Measurements from ENCODE around the gene PROSER2. TPM values are rescaled to one million over a fixed set of nuclear protein-coding genes. Genes with fewer than 3 reads are reported as not detected.
"Not testable (repeated sequence)": the region's sequence is repeated elsewhere in the genome, so short reads cannot be mapped to it uniquely, and the experiment has no call there.

Gene PROSER2
- total RNA-seq, 1 donor from 2014 or later = 8.6 TPM

DNA sequence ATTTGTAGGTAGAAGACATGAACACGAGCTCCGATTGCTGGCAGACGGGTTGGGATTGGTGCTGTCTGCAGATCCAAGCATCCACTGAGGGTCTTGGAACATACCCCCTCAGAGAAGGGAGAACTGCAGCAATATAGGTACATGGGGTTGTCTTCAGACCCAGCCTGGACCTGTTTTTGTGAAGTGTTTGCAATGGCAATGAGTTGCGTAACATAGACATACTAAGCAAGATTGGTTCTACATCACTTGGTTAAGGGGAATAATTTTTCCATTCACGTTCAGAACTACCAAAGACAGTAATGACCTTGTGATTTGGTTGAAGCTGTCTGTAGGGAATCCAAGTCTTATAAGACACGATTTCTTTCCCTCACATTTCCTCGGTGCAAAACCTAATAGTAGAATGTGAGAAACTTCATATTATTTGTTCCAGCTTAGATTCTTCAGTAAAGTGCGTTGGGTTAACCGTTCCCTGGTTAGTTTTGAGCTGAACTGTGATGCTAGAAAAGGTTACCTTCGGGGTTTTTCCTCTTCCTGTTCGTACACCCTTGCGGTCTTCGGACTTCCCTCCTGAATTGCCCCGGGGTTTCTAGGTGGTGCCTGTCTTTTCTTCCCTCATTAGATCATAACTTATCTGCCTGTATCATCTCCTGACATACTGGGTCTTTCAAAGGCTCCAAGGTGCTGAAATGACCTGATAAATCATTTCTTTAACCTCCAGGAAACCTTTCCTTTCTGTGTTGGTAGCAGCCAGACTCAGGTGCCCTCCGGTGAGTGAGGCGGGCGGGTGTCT is 14.4 kb downstream of the PROSER2 start:
- DNase-seq = no peak

- DNase-seq = no peak
These were observed 15.2 kb downstream of the PROSER2 start for GRCh38 chr10:11838298-11838852.

- no peak for DNase-seq
These were observed 18.2 kb downstream of the PROSER2 start for GRCh38 chr10:11841375-11841774.

DNA sequence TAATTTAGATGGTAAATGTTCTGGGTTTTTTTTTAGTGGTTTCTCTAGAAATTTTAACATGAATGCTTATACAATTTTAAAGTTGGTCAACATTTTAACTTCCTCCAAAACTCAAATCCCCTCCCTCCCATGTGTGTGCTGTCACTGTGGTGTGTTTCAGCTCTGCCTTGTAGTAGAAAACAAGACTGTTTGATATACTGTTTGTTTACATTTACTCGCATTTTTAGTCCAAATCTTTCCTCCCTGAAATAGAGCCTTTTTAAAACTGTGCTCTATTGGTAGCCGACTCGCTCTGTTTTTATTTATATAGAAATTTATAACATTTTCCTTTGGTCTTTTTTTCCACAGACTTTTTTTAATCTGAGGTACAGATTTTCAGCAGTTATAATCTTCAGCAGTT is 19.3 kb downstream of the PROSER2 start:
- no peak for DNase-seq

DNA sequence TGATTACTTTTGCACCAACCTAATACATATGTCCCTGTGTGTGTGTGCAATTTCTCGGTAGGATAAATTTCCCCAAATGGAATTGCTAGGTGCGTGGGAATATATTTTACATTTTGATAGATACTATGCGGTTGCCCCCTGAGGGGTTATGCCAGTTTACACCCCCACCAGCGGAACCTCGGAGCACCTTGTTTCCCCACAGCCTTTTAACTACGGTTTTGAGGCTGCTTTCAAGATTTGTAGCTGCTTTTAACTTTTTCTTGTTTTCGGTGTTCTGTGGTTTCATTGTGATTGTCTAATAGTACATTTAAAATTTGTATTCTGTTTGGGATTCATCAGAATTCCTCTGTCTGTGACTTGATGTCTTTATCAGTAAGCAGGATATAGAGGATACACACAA is 22.0 kb downstream of the PROSER2 start:
- no peak for DNase-seq

DNA sequence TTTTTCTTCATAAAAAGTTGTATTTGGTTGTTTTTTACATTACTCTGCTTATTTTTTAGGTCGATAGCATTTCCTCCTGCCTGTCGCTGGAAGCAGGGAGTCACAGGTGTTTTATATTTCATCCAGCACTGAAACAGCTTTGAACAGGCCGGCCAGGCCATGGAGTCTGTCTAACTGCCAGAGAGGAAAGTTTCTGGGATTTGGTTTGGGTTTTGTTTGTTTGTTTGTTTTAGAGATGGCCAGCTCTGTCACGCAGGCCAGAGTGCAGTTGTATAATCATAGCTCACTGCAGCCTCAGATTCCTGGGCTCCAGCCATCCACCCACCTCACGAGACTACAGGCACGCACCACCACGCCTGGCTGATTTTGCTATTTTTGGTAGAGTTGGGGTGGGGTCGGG is 23.4 kb downstream of the PROSER2 start:
- no peak for DNase-seq

- DNase-seq = no peak
These were observed 26.1 kb downstream of the PROSER2 start for GRCh38 chr10:11849277-11849676.

DNA sequence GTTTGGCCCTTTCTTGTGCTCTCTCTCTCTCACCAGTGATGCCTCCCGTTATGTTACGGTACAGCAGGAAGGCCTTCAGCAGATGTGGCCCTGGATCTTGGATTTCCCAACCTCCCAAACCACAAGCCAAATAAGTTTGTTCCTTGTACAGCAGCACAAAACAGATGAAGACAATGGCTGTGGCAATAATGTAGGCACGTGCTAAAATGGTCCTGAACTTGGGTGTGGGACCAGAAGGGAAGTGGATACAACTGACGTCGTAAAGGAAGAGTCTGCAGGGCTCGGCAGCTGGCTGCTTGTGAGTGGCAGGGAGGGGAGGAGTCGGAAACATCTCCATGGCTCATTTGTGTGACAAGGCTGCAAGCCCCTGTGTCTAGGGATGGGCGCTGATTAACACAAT is 26.8 kb downstream of the PROSER2 start:
- DNase-seq = no peak

- DNase-seq = no peak
These were observed 28.8 kb downstream of the PROSER2 start for GRCh38 chr10:11851910-11852309.

DNA sequence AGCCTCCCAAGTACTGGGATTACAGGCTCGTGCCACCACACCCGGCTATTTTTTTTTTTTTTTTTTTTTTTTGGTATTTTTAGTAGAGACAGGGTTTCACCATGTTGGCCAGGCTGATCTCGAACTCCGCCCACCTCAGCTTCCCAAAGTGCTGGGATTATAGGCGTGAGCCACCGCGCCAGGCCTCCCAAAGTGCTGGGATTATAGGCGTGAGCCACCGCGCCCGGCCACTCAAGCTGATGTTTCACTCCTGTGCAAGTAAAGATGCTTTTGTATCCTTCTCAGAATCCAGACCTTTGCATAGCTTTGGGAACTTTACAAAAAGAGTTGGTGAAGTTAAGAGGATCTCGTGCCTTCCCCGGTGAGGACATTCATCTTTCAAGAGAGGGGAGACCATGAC is 29.5 kb downstream of the PROSER2 start:
- DNase-seq = not testable (repeated sequence)

DNA sequence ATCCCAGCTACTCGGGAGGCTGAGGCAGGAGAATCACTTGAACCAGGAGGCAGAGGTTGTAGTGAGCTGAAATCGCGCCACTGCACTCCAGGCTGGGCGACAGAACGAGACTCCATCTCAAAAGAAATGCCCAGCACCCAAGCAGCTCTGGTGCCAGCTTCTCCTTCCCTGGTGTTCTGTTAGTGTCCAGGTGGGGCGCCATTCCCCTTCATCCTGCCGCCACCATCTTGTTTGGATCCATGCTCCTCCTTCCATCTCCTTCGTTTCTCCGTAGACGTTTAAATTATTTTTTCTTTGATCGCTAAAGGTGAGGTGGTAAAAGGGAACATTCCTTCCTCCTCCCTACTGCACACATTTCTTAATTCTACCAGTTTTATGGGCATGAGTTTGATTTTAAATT is 30.3 kb downstream of the PROSER2 start:
- no peak for DNase-seq

- no peak for DNase-seq
These were observed 31.1 kb downstream of the PROSER2 start for GRCh38 chr10:11854301-11854700.

DNA sequence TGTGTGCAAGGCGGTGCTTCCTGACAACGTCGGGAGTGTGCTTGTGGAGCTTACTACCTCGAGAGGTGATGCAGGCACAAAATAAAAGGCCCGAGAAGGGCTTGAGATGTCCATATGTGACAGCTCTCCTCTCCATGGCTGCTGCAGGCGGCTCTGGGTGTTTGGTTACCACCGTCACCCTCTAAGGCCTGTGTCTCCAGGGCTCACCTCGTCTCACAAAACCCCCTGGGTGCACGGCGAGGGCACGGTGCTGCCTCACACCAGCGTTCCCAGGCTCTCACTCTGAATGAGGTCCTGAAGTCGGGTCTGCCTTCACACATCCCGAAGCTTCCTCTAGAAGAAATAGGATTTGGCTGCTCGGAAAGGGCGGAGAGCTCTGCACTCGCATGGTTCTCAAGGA is 32.9 kb downstream of the PROSER2 start:
- no peak for DNase-seq

- no peak for DNase-seq
These were observed 33.5 kb downstream of the PROSER2 start for GRCh38 chr10:11856678-11857077.

DNA sequence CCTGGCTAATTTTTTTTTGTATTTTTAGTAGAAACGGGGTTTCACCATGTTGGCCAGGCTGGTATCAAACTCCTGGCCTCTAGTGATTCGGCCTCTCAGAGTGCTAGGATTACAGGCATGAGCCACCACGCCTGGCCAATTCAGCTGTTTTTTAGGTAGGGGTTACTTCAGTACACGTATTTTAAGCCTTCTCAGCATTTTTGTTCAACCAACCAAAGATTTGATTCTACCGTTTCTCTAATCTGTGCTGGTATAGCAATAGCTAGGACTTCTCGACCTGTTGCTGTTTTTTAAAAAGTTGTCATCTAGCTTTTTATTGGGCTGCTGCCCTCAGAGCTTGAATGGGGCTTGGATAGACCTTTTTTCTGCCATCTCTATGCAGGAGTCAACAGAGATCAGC is 34.9 kb downstream of the PROSER2 start:
- no peak for DNase-seq

DNA sequence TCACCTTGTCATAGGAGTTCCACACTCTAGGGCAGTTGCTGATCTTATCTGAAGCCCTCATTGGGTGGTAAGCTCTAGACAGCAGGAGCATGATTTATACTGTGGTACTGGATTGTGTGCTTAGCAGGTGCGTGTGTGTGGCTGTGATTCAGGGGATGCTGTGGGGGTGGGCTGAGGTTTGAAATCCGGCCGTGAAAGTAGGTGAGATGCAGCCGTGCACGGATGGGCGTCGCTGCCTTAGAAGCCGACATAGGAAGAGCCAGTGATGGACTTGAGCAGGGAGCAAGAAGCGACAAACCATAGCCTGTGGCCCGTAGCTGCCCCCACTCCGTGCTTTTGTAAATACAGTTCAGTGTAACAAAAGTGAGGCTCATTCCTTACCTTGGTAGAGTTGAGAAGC is 38.2 kb downstream of the PROSER2 start:
- DNase-seq = no peak

DNA sequence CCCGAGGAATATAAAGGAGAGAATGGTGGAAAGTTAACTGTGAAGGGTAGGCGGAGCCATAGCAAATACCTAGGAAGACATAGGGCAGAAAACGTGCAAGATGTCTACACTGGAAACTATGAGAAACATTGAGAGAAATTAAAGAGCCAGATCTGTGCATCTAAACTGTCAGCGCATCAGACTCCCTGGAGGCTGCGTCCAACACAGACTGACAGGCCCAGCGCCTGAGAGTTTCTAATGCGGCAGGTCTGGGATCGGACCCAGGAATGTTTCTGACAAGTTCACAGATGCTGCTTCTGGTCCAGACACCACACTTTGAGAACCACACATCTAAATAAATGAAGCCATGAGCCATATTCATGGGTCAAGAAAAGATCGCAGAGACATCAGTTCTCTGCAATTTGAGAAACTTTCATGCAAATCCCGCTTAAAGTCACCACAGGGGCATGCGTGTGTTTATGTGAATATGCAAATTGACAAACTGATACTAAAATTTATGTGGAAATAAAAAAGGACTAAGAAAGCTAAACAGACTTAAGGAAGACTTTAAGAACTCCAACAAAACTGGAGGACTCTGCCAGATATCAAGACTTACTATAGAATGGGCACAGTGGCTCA is 38.8 kb downstream of the PROSER2 start:
- no peak for DNase-seq

DNA sequence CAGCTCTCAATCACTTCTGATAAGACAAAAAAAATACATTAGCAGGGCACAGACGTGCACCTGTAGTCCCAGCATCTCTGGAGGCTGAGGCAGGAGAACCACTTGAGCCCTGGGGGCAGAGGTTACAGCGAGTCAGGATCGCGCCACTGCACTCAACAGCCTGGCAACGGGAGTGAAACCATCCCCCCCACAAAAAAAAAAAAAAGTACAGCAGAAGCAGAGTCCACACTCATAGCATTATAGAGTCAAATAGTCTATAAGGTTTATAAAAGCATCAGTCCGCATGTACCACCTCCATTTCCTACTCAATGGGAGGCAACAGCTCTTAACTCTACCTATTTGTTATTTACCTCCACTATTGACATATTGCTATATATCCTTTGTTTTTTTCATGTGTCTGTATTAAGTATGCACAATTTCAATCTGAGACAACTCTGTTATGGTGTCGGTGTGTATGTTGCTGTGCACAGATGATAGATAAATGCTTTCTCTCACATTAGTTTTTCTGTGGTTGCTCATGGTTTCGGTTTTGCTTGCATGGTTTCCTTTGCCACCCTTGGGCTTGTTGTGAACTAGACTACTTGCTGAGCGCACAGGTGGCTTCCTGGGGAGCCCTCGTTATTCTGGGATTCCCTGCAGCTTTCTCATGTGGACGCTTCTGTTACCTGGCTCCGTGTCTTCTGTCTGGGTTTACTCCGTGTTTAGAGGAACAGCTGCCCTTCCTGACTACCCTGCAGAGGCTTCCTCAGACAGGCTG is 40.4 kb downstream of the PROSER2 start:
- no peak for DNase-seq

DNA sequence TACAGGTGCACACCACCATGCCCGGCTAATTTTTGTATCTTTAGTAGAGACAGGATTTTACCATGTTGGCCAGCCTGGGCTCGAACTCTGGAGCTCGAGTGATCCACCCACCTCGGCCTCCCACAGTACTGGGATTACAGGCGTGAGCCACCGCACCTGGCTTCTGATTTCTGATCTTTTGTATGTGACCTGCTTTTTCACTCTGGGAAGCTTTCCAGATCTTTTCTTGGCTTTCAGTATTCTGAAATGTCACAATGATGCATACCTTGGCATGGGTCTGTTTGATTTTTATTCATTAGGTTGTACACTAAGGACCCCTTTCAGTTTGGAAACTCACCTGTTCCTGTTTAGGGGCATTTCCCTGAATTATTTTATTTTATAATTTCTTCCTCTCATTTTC is 41.6 kb downstream of the PROSER2 start:
- no peak for DNase-seq

DNA sequence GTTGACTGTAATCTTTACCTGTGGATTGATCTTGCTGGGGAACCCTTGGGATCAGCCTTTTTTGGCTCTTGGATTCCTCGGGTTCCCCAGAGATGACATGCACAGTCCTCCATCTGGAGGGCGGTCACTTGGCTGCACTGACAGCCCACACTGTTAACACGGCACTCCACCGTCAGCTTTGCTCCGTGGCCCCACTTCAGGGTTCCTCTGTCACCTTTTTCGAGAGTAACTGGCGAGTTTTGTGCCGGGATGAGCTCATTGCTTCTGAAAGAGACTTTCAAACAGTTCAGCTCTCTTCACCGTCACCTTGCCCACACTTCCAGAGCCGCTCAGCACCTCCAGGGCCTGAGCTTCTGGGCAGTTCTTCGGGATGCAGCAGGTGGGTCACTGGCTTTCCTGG is 42.4 kb downstream of the PROSER2 start:
- DNase-seq = no peak

DNA sequence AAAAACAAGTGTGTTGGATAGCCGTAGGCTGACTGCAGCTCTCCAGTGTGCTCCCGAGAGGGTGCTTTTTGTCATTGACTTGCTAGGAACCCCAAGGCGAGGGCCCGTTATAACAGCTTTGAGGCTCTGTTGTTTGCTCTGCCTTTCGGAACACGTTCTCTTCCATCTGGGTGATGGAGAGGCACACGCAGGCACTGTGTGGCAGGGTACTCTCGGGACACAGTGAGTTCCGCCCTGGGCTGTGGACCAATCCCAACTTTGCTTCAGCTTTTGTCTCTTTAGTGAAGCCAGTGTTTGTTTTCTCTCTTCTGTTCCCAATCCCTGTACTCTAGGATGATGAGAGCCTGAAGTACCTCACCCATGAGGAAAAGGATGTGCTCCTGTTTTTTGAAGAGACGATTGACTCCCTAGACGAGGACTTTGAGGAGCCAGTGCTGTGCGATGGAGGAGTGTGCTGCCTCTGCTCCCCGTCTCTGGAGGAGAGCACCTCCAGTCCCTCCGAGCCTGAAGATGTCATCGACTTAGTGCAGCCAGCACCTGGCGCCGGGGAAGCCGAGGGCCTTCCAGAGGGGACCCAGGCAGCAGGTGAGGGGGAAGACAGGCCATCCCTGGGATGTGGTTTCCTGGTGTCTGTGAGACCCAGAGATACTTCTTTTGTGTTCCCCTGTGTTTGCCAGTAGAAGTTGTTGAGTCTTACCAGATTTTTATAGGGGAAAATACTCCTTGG is 43.2 kb downstream of the PROSER2 start:
- no peak for DNase-seq

DNA sequence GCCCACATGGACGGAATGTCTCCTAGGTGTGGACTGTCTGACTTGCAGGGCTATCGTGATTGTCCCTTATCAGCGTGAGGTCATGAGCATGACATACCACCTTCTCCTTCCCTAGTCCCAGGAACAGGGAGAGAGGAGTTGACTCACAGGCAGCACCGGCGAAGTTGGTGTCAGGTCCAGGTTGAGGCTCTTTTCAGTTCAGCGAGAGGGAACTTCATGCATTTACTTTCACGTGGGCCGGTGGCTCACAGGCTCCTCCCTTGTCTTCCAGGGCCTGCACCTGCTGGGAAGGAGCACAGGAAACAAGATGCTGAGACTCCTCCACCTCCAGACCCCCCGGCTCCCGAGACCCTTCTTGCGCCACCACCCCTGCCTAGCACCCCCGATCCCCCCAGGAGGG is 46.1 kb downstream of the PROSER2 start:
- no peak for DNase-seq

All from tongue (tissue), 2 donors.